HG02885 (cell line): ENCODE results near the gene PTPRR.

Source experiments
- ATAC-seq: cut with Tn5 transposase; IDR thresholded peaks from one replicate; pipeline ENCODE4 v1.9.1; 2021; ENCODE audit warnings: mild to moderate bottlenecking; ENCODE audit not compliant: unreplicated experiment, poor library complexity

PTPRR gene

GRCh38 chr12:70843363-70843762 lies 77.2 kb downstream of the PTPRR start:
- ATAC-seq: no peak

GRCh38 chr12:70842942-70843341 lies 77.6 kb downstream of the PTPRR start:
- no peak for ATAC-seq

- ATAC-seq: no peak
Observed at GRCh38 chr12:70842136-70842535, 78.4 kb downstream of the PTPRR start.

GRCh38 chr12:70840656-70841350 lies 79.7 kb downstream of the PTPRR start:
- no peak for ATAC-seq

GRCh38 chr12:70839544-70839943 lies 81.0 kb downstream of the PTPRR start:
- ATAC-seq: no peak

- no peak for ATAC-seq
Observed at GRCh38 chr12:70838127-70838526, 82.4 kb downstream of the PTPRR start.

GRCh38 chr12:70837026-70837425 lies 83.5 kb downstream of the PTPRR start:
- ATAC-seq: no peak

GRCh38 chr12:70835948-70836347 lies 84.6 kb downstream of the PTPRR start:
- no peak for ATAC-seq

- ATAC-seq: no peak
Observed at GRCh38 chr12:70831543-70831942, 89.0 kb downstream of the PTPRR start.

GRCh38 chr12:70830221-70831061 lies 90.1 kb downstream of the PTPRR start:
- no peak for ATAC-seq

- no peak for ATAC-seq
Observed at GRCh38 chr12:70829070-70829469, 91.5 kb downstream of the PTPRR start.

- no peak for ATAC-seq
Observed at GRCh38 chr12:70828351-70828750, 92.2 kb downstream of the PTPRR start.

- no peak for ATAC-seq
Observed at GRCh38 chr12:70826156-70826555, 94.4 kb downstream of the PTPRR start.

GRCh38 chr12:70824511-70824910 lies 96.0 kb downstream of the PTPRR start:
- no peak for ATAC-seq

GRCh38 chr12:70823182-70823976 lies 97.2 kb downstream of the PTPRR start:
- no peak for ATAC-seq

- no peak for ATAC-seq
Observed at GRCh38 chr12:70822412-70822811, 98.1 kb downstream of the PTPRR start.

GRCh38 chr12:70815971-70816391 lies 104.6 kb downstream of the PTPRR start:
- ATAC-seq: no peak

GRCh38 chr12:70815056-70815455 lies 105.5 kb downstream of the PTPRR start:
- no peak for ATAC-seq

GRCh38 chr12:70813559-70813958 lies 107.0 kb downstream of the PTPRR start:
- no peak for ATAC-seq

GRCh38 chr12:70812136-70812535 lies 108.4 kb downstream of the PTPRR start:
- no peak for ATAC-seq

GRCh38 chr12:70809887-70810286 lies 110.7 kb downstream of the PTPRR start:
- ATAC-seq: no peak
